Transverse colon (tissue), 4 donors: ENCODE results near the gene RAD9A. TPM values are rescaled to one million over a fixed set of nuclear protein-coding genes. Genes with fewer than 3 reads are reported as not detected.

Experiments used
- DNase-seq: peaks from one replicate; pipeline ENCODE4 v3.0.0-alpha.2; 2019
- H3K27ac ChIP-seq, 4 donors: fragments of 200-600 bp; sonication (generic); 2 replicates each; pipeline ENCODE4 v1.5.1; 2016 to 2018; ENCODE audit warnings: inconsistent platforms in 4 of 4
- H3K27me3 ChIP-seq: fragments of 200-600 bp; sonication (generic); 2 replicates; pipeline ENCODE4 v1.5.1; 2017; ENCODE audit warnings: inconsistent platforms
- H3K36me3 ChIP-seq, 4 donors: fragments of 200-600 bp; sonication (generic); 2 replicates each; pipeline ENCODE4 v1.5.1; 2017 to 2019; ENCODE audit warnings: inconsistent platforms in 4 of 4
- H3K4me1 ChIP-seq, 4 donors: fragments of 200-600 bp; sonication (generic); 2 replicates each; pipeline ENCODE4 v1.5.1; 2017 to 2020; ENCODE audit warnings: inconsistent platforms in 4 of 4
- H3K4me3 ChIP-seq, 4 donors: fragments of 200-600 bp; sonication (generic); 1 replicate in 1 of 4; 2 replicates in 3 of 4; pipeline versions ENCODE4 v1.5.1 to v1.6.1; 2017 to 2019; ENCODE audit warnings: inconsistent platforms in 4 of 4
- H3K9me3 ChIP-seq, 2 donors: fragments of 200-600 bp; sonication (generic); 2 replicates each; pipeline ENCODE4 v1.5.1; 2017 to 2019; ENCODE audit warnings: inconsistent platforms in 2 of 2
- EP300 ChIP-seq: sonication (generic); formaldehyde crosslinking; IDR thresholded peaks from one replicate; pipeline ENCODE4 v1.6.1; 2017; ENCODE audit warnings: antibody characterized with exemption, low read depth
- POLR2A ChIP-seq: fragments of 450-650 bp; IDR thresholded peaks from one replicate; pipeline ENCODE4 v1.6.1; 2016; ENCODE audit warnings: antibody characterized with exemption, mild to moderate bottlenecking, moderate library complexity
- POLR2AphosphoS5 ChIP-seq, 3 donors: sonication (generic); formaldehyde crosslinking; IDR thresholded peaks; one replicate each; pipeline ENCODE4 v1.6.1; 2016; ENCODE audit warnings: antibody characterized with exemption in 3 of 3
- WGBS, 2 donors: methylation state at CpG; one replicate each; pipeline ENCODE4 v1.1.5; 2018; ENCODE audit warnings: low coverage in 1 of 2; 5-methylcytosine and 5-hydroxymethylcytosine counted together
- in situ Hi-C, 4 donors: fragments of 200-750 bp; cut with MboI; loops; one replicate each; pipeline versions ENCODE4 v1.15.0 to v1.15.1; 2017; ENCODE audit warnings: low sequenced_read_pairs in 3 of 4, low pct_ligation_motif_present in 1 of 4, low pct_unique_long_range_greater_than_20kb in 1 of 4
- intact Hi-C: fragments of 100-400 bp; cut with DNase I; formaldehyde crosslinking; loops from one replicate; pipeline ENCODE4 v1.15.1; 2023; ENCODE audit warnings: low total_unique reads
- total RNA-seq, 4 donors: library from RNA; depleted of rRNA; stranded (reverse); fragments of >200 nt; gene quantifications; one replicate each; pipeline ENCODE4 v1.1.0, GENCODE V29; 2016
- TF ChIP-seq, protein P1 (sequence below), 5 experiments: fragments of 200-600 bp in 3 of 5; fragments of 450-650 bp in 2 of 5; sonication (generic) in 3 of 5; IDR thresholded peaks; 1 replicate in 2 of 5; 2 replicates in 3 of 5; pipeline ENCODE4 v1.5.1; 2016 to 2017; ENCODE audit warnings: antibody characterized with exemption in 5 of 5, inconsistent platforms in 3 of 5, mild to moderate bottlenecking in 2 of 5, moderate library complexity in 1 of 5

RAD9A gene
- total RNA-seq, 4 donors from 2014 or later = 37.8 to 470 (median 95.3) TPM

DNA sequence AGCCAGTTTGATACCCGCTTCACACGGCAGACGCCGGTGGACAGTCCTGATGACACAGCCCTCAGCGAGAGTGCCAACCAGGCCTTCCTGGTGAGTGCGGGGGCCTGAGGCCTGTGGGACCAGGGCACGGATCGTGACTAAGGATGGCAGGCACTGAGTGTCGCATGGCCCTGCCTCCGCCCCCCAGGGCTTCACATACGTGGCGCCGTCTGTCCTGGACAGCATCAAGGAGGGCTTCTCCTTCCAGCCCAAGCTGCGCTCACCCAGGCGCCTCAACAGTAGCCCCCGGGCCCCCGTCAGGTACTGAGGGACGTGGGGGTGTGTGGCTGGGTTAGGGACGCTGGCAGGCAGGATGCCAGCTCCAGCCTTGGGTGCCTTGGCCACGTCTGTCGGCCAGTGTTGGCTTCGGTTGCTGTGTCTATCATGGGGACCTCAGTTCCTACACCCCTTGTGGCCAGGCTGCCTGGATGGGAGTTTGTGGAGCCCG, 42.7 kb downstream of the RAD9A start:
- Histone ChIP-seq H3K4me1 (peaks cover 2 to 17% (median 10%) of the 10 kb centered on the region in 4 donors), H3K27ac (no peak overlapping the region), H3K9me3 (no peaks in the 10 kb centered on the region), H3K4me3 (no peak overlapping the region), H3K27me3 (no peaks in the 10 kb centered on the region), H3K36me3 (peaks cover 0 to 20% (median 7%) of the 10 kb centered on the region in 4 donors)
- TF ChIP-seq POLR2AphosphoS5 (IDR thresholded peaks at IDR 0.05) (no peak), POLR2A (no peak), EP300 (no peak)
- TF ChIP-seq, protein P1, sequence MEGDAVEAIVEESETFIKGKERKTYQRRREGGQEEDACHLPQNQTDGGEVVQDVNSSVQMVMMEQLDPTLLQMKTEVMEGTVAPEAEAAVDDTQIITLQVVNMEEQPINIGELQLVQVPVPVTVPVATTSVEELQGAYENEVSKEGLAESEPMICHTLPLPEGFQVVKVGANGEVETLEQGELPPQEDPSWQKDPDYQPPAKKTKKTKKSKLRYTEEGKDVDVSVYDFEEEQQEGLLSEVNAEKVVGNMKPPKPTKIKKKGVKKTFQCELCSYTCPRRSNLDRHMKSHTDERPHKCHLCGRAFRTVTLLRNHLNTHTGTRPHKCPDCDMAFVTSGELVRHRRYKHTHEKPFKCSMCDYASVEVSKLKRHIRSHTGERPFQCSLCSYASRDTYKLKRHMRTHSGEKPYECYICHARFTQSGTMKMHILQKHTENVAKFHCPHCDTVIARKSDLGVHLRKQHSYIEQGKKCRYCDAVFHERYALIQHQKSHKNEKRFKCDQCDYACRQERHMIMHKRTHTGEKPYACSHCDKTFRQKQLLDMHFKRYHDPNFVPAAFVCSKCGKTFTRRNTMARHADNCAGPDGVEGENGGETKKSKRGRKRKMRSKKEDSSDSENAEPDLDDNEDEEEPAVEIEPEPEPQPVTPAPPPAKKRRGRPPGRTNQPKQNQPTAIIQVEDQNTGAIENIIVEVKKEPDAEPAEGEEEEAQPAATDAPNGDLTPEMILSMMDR (IDR thresholded peaks at IDR 0.05) = no peak
- WGBS, 2 donors = 87% methylated on average over 21 of the region's 23 CpGs; no CpG with 5 or more reads in 1 of the 2 donors
- in situ Hi-C loops (no loop called here), intact Hi-C loops (no loop called here)
- no peak for DNase-seq

DNA sequence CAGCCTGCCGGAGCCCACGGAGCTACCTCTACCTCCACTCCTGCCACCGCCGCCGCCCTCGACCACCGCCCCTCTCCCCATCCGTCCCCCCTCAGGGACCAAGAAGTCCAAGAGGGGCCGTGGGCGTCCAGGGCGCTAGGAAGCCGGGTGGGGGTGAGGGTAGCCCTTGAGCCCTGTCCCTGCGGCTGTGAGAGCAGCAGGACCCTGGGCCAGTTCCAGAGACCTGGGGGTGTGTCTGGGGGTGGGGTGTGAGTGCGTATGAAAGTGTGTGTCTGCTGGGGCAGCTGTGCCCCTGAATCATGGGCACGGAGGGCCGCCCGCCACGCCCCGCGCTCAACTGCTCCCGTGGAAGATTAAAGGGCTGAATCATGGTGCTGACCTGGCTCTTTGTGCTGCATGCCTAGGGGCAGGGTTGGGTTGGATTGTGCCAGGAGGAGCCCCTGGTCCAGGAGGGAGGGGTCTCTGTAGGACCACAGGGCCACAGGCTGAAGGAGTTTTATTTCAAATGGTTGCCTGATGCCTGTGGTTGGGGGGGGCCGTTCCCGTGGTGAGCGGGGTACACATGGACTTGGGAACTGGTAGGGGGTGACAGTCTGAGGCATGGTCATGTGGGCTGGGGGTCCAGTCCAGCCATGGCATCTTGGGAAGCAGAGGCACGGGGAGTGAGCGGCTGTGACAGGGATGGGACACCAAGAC, 43.4 kb downstream of the RAD9A start:
- H3K4me3 ChIP-seq = peak overlapping the region in 1 of 4 donors; percentile 41
- H3K9me3 ChIP-seq = no peaks in the 10 kb centered on the region
- no peaks in the 10 kb centered on the region for H3K27me3 ChIP-seq
- WGBS, 2 donors = 70% methylated on average over 26 of the region's 26 CpGs; no CpG with 5 or more reads in 1 of the 2 donors
- in situ Hi-C loops (no loop called here), intact Hi-C loops (no loop called here)
- DNase-seq = no peak
- H3K27ac ChIP-seq = peak overlapping the region in 2 of 4 donors; percentile 72 to 83
- no peak for TF ChIP-seq EP300
- no peak for TF ChIP-seq POLR2AphosphoS5 (IDR thresholded peaks at IDR 0.05)
- TF ChIP-seq, protein P1 (IDR thresholded peaks at IDR 0.05) = no peak
- no peak for TF ChIP-seq POLR2A
- H3K36me3 ChIP-seq = peaks cover 0 to 20% (median 7%) of the 10 kb centered on the region in 4 donors
- peaks cover 0 to 19% (median 8%) of the 10 kb centered on the region in 4 donors for H3K4me1 ChIP-seq

DNA sequence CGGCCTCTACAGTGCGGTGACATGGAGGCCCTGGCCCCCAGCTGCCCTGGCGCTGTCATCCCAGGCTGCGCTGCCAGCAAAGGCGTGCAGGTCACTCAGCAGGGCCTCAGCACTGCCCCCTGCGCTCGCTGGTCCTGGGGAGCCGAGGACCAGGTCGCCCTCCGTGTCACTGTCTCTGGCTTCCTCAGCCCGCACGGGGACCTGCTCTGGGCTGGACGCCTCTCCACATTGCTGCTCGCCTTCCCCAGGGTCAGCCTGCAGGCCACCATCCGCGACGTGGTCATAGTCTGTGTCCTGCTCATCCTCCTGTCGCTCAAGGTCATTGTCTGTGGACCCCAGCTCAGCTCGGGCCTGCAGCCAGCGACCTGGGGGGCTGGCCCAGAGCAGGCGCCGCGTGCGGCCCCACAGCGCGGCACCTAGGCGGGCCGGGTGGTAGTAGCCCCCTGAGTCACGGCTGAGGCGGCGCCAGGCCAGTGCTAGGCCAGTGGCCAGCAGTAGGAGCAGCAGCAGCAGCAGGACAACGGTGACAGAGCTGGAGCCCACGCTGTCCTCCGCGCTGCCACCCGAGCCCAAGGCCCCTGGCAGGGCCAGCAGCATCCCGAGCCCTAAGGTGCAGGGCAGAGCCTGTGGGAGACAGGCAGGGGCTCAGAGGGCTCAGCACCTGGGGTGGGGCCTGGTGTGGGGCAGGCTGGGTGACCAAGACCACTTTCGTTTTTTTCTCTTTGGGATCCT, 44.1 kb downstream of the RAD9A start:
- Histone ChIP-seq H3K9me3 (no peaks in the 10 kb centered on the region), H3K27me3 (no peaks in the 10 kb centered on the region), H3K4me1 (peaks cover 0 to 24% (median 10%) of the 10 kb centered on the region in 4 donors), H3K27ac (peak overlapping the region; percentile 72 to 83 (median 74)), H3K36me3 (peaks cover 0 to 20% (median 7%) of the 10 kb centered on the region in 4 donors), H3K4me3 (peak overlapping the region in 1 of 4 donors; percentile 41)
- in situ Hi-C loops (no loop called here), intact Hi-C loops (no loop called here)
- TF ChIP-seq, protein P1 (IDR thresholded peaks at IDR 0.05) = no peak
- TF ChIP-seq POLR2A = peak; percentile 13
- TF ChIP-seq EP300 = no peak
- peak in 1 of 3 donors; percentile 4 for TF ChIP-seq POLR2AphosphoS5 (IDR thresholded peaks at IDR 0.05)
- DNase-seq = no peak
- 76% methylated on average over 33 of the region's 38 CpGs; no CpG with 5 or more reads in 1 of the 2 donors for WGBS, 2 donors

DNA sequence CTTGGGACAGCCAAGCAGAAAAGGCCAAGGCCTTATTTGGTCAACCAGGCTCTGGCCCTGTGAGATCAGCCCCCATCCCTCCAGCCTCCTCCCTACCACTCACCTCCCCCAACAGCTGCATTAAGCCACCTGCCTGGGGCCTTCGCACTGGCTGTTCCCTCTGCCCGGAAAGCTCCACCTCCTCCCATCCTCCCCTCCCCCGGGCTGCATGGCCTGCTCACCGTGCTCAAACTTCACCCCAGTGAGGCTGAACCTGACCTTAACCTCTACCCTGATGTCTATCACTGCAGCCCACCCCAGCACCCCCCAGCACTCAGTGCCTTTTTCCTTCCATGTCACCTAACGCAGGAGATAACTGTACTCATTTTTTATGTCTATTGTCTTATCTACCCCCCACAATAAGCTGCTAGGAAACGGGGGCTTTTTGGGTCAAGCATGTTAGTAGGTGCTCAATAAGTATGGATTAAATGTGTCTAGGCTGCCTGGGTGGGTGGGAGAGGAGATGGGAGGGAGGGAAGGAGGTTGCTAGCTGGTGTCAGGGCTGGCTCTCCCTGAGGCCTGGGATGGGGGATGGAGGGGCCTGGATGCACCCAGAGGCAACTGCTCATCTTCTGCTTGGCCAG, 44.8 kb downstream of the RAD9A start:
- H3K4me3 ChIP-seq = peak overlapping the region in 2 of 4 donors; percentile 15 to 41
- TF ChIP-seq EP300 (no peak), POLR2A (no peak), POLR2AphosphoS5 (IDR thresholded peaks at IDR 0.05) (no peak)
- TF ChIP-seq, protein P1 (IDR thresholded peaks at IDR 0.05) = no peak
- H3K4me1 ChIP-seq = peaks cover 0 to 27% (median 12%) of the 10 kb centered on the region in 4 donors
- peaks cover 0 to 20% (median 5%) of the 10 kb centered on the region in 4 donors for H3K36me3 ChIP-seq
- peak; percentile 78 for DNase-seq
- in situ Hi-C loops = no loop called here
- H3K9me3 ChIP-seq = no peaks in the 10 kb centered on the region
- 44 to 45% methylated on average over 6 of the region's 6 CpGs for WGBS, 2 donors
- intact Hi-C loops = no loop called here
- peak overlapping the region; percentile 72 to 83 (median 74) for H3K27ac ChIP-seq
- H3K27me3 ChIP-seq = no peaks in the 10 kb centered on the region
